BLaER1 (cell line): ENCODE data around the gene OMA1.

Experiments used
- H3K27ac ChIP-seq: shearing (Covaris generic); formaldehyde crosslinking; 2 replicates; pipeline ENCODE4 v1.8.1; 2022
- H3K27me3 ChIP-seq: shearing (Covaris generic); formaldehyde crosslinking; 2 replicates; pipeline ENCODE4 v1.8.1; 2022
- H3K36me3 ChIP-seq: shearing (Covaris generic); formaldehyde crosslinking; 2 replicates; pipeline ENCODE4 v1.8.1; 2022
- H3K4me1 ChIP-seq: shearing (Covaris generic); formaldehyde crosslinking; 2 replicates; pipeline ENCODE4 v1.8.1; 2022
- H3K4me2 ChIP-seq: shearing (Covaris generic); formaldehyde crosslinking; 2 replicates; pipeline ENCODE4 v1.8.1; 2022
- H3K4me3 ChIP-seq: shearing (Covaris generic); formaldehyde crosslinking; 2 replicates; pipeline ENCODE4 v1.8.1; 2022
- H3K9ac ChIP-seq: shearing (Covaris generic); formaldehyde crosslinking; 2 replicates; pipeline ENCODE4 v1.8.1; 2022
- H3K9me3 ChIP-seq: shearing (Covaris generic); formaldehyde crosslinking; 2 replicates; pipeline ENCODE4 v1.8.1; 2022
- H4K20me1 ChIP-seq: shearing (Covaris generic); formaldehyde crosslinking; 2 replicates; pipeline ENCODE4 v1.8.1; 2022
- Cebpa-rat ChIP-seq: shearing (Covaris generic); IDR thresholded peaks from 2 replicates; pipeline ENCODE4 v1.8.1; 2022

The OMA1 gene

GRCh38 chr1:58529284-58529683 is 17.2 kb downstream of the OMA1 start:
- no peak overlapping the region for H3K27ac ChIP-seq
- no peak overlapping the region for H3K4me2 ChIP-seq
- no peaks in the 10 kb centered on the region for H3K27me3 ChIP-seq
- no peaks in the 10 kb centered on the region for H3K36me3 ChIP-seq
- no peak for TF ChIP-seq Cebpa-rat
- H4K20me1 ChIP-seq: no peaks in the 10 kb centered on the region
- no peaks in the 10 kb centered on the region for H3K4me1 ChIP-seq
- no peak overlapping the region for H3K9ac ChIP-seq
- H3K9me3 ChIP-seq: no peaks in the 10 kb centered on the region
- no peak overlapping the region for H3K4me3 ChIP-seq

GRCh38 chr1:58528518-58528917 is 18.0 kb downstream of the OMA1 start:
- H4K20me1 ChIP-seq: no peaks in the 10 kb centered on the region
- no peaks in the 10 kb centered on the region for H3K4me1 ChIP-seq
- H3K36me3 ChIP-seq: peaks cover 4% of the 10 kb centered on the region; the same call in 1 of the 2 replicates
- H3K9ac ChIP-seq: no peak overlapping the region
- no peak for TF ChIP-seq Cebpa-rat
- no peaks in the 10 kb centered on the region for H3K9me3 ChIP-seq
- no peaks in the 10 kb centered on the region for H3K27me3 ChIP-seq
- H3K4me2 ChIP-seq: no peak overlapping the region
- no peak overlapping the region for H3K27ac ChIP-seq
- no peak overlapping the region for H3K4me3 ChIP-seq

GRCh38 chr1:58524353-58524945 is 22.1 kb downstream of the OMA1 start:
- Histone ChIP-seq H4K20me1 (no peaks in the 10 kb centered on the region), H3K27me3 (no peaks in the 10 kb centered on the region), H3K9me3 (no peaks in the 10 kb centered on the region), H3K4me1 (no peaks in the 10 kb centered on the region), H3K9ac (no peak overlapping the region), H3K4me3 (no peak overlapping the region), H3K4me2 (no peak overlapping the region), H3K27ac (no peak overlapping the region), H3K36me3 (peaks cover 9% of the 10 kb centered on the region; the same call in 1 of the 2 replicates)
- TF ChIP-seq Cebpa-rat: no peak

GRCh38 chr1:58515794-58516401 is 30.6 kb downstream of the OMA1 start:
- no peak overlapping the region for H3K4me2 ChIP-seq
- H3K36me3 ChIP-seq: peaks cover 19% of the 10 kb centered on the region
- H4K20me1 ChIP-seq: no peaks in the 10 kb centered on the region
- H3K4me3 ChIP-seq: no peak overlapping the region
- no peak for TF ChIP-seq Cebpa-rat
- H3K9me3 ChIP-seq: peaks cover 8% of the 10 kb centered on the region
- H3K27me3 ChIP-seq: no peaks in the 10 kb centered on the region
- no peaks in the 10 kb centered on the region for H3K4me1 ChIP-seq
- H3K9ac ChIP-seq: no peak overlapping the region
- no peak overlapping the region for H3K27ac ChIP-seq

- Histone ChIP-seq H3K36me3 (peaks cover 17% of the 10 kb centered on the region), H3K27me3 (no peaks in the 10 kb centered on the region), H3K4me3 (no peak overlapping the region), H3K9ac (no peak overlapping the region), H3K4me1 (no peaks in the 10 kb centered on the region), H3K27ac (no peak overlapping the region), H4K20me1 (no peaks in the 10 kb centered on the region), H3K4me2 (no peak overlapping the region), H3K9me3 (peaks cover 9% of the 10 kb centered on the region)
- TF ChIP-seq Cebpa-rat: no peak
These were observed 32.6 kb downstream of the OMA1 start for GRCh38 chr1:58513956-58514355.

GRCh38 chr1:58508629-58509028 is 37.9 kb downstream of the OMA1 start:
- Histone ChIP-seq H3K27me3 (no peaks in the 10 kb centered on the region), H3K9me3 (peaks cover 9% of the 10 kb centered on the region), H3K4me2 (no peak overlapping the region), H3K36me3 (peaks cover 38% of the 10 kb centered on the region), H3K4me1 (no peaks in the 10 kb centered on the region), H3K9ac (no peak overlapping the region), H3K27ac (no peak overlapping the region), H4K20me1 (no peaks in the 10 kb centered on the region), H3K4me3 (no peak overlapping the region)
- TF ChIP-seq Cebpa-rat: no peak

GRCh38 chr1:58505286-58505685 is 41.2 kb downstream of the OMA1 start:
- Histone ChIP-seq H3K4me2 (no peak overlapping the region), H3K27me3 (no peaks in the 10 kb centered on the region), H3K27ac (no peak overlapping the region), H4K20me1 (no peaks in the 10 kb centered on the region), H3K9ac (no peak overlapping the region), H3K9me3 (no peaks in the 10 kb centered on the region), H3K4me3 (no peak overlapping the region), H3K4me1 (no peaks in the 10 kb centered on the region), H3K36me3 (peaks cover 31% of the 10 kb centered on the region)
- TF ChIP-seq Cebpa-rat: no peak

GRCh38 chr1:58502519-58502918 is 44.0 kb downstream of the OMA1 start:
- no peak overlapping the region for H3K9ac ChIP-seq
- H3K9me3 ChIP-seq: no peaks in the 10 kb centered on the region
- no peaks in the 10 kb centered on the region for H4K20me1 ChIP-seq
- H3K4me3 ChIP-seq: no peak overlapping the region
- H3K4me2 ChIP-seq: no peak overlapping the region
- H3K4me1 ChIP-seq: no peaks in the 10 kb centered on the region
- H3K27me3 ChIP-seq: no peaks in the 10 kb centered on the region
- no peak for TF ChIP-seq Cebpa-rat
- H3K36me3 ChIP-seq: peaks cover 21% of the 10 kb centered on the region
- H3K27ac ChIP-seq: no peak overlapping the region

GRCh38 chr1:58500043-58500442 is 46.5 kb downstream of the OMA1 start:
- H3K4me3 ChIP-seq: no peak overlapping the region
- no peaks in the 10 kb centered on the region for H3K4me1 ChIP-seq
- no peak for TF ChIP-seq Cebpa-rat
- no peaks in the 10 kb centered on the region for H3K9me3 ChIP-seq
- no peaks in the 10 kb centered on the region for H3K27me3 ChIP-seq
- no peak overlapping the region for H3K4me2 ChIP-seq
- H3K27ac ChIP-seq: no peak overlapping the region
- peaks cover 26% of the 10 kb centered on the region for H3K36me3 ChIP-seq
- no peak overlapping the region for H3K9ac ChIP-seq
- no peaks in the 10 kb centered on the region for H4K20me1 ChIP-seq

GRCh38 chr1:58497499-58497898 is 49.0 kb downstream of the OMA1 start:
- TF ChIP-seq Cebpa-rat: no peak
- H3K4me2 ChIP-seq: no peak overlapping the region
- H3K9ac ChIP-seq: no peak overlapping the region

More at GRCh38 chr1:58497499-58497898, 49.0 kb downstream of the OMA1 start:
- Histone ChIP-seq H3K36me3 (peaks cover 12% of the 10 kb centered on the region), H3K4me1 (no peaks in the 10 kb centered on the region), H3K4me3 (no peak overlapping the region), H3K9me3 (no peaks in the 10 kb centered on the region), H4K20me1 (no peaks in the 10 kb centered on the region), H3K27me3 (no peaks in the 10 kb centered on the region), H3K27ac (no peak overlapping the region)
